GM13976 (cell line): ENCODE results near the gene IFI30.

Experiments used
- DNase-seq: peaks from one replicate; pipeline ENCODE4 v3.0.0; 2012; ENCODE audit warnings: low spot score
- CTCF ChIP-seq: IDR thresholded peaks from 2 replicates; pipeline ENCODE4 v1.5.1; 2012; ENCODE audit warnings: borderline replicate concordance, mild to moderate bottlenecking; ENCODE audit not compliant: insufficient read depth; ENCODE audit errors: extremely low read depth, missing control alignments, control extremely low read depth
- in situ Hi-C: fragments of 300-500 bp; cut with MboI; formaldehyde crosslinking; loops from one replicate; pipeline ENCODE4 v1.12.0; 2022; ENCODE audit warnings: low sequenced_read_pairs, mixed read lengths, inconsistent platforms; ENCODE audit not compliant: unreplicated experiment

IFI30 gene

GRCh38 chr19:18161636-18162002 lies 12.0 kb upstream of the IFI30 start:
- in situ Hi-C loops, result no loop called here
- TF ChIP-seq CTCF, result no peak
- DNase-seq, result no peak

- in situ Hi-C loops, result no loop called here
- no peak for TF ChIP-seq CTCF
- no peak for DNase-seq
Observed at GRCh38 chr19:18164072-18164471, 9.5 kb upstream of the IFI30 start.

- in situ Hi-C loops, result no loop called here
- no peak for DNase-seq
- no peak for TF ChIP-seq CTCF
Observed at GRCh38 chr19:18165794-18166544, 7.6 kb upstream of the IFI30 start.

GRCh38 chr19:18167011-18167410 lies 6.6 kb upstream of the IFI30 start:
- TF ChIP-seq CTCF, result no peak
- DNase-seq, result no peak
- in situ Hi-C loops, result no loop called here

- in situ Hi-C loops, result no loop called here
- peak; percentile 92 for DNase-seq
- peak; percentile 76 for TF ChIP-seq CTCF
Observed at GRCh38 chr19:18167975-18168645, 5.5 kb upstream of the IFI30 start.

GRCh38 chr19:18168673-18169381 lies 4.8 kb upstream of the IFI30 start:
- DNase-seq, result no peak
- no peak for TF ChIP-seq CTCF
- in situ Hi-C loops, result no loop called here
